Neuron (in vitro differentiated cells): ENCODE measurements around the gene SLC46A3.
"Not testable (repeated sequence)": the region's sequence is repeated elsewhere in the genome, so short reads cannot be mapped to it uniquely, and the experiment has no call there.

Source experiments
- H2AFZ ChIP-seq: one replicate; pipeline ENCODE4 v1.6.1; 2013; ENCODE audit warnings: low read depth, mild to moderate bottlenecking, inconsistent platforms, low read length, moderate library complexity
- H3K27me3 ChIP-seq: one replicate; pipeline ENCODE4 v1.6.1; 2013; ENCODE audit warnings: low read length; ENCODE audit not compliant: insufficient read depth
- H3K36me3 ChIP-seq: one replicate; pipeline ENCODE4 v1.6.1; 2013; ENCODE audit warnings: low read length; ENCODE audit not compliant: insufficient read depth
- H3K4me1 ChIP-seq: one replicate; pipeline ENCODE4 v1.6.1; 2013; ENCODE audit warnings: low read length; ENCODE audit not compliant: insufficient read depth
- H3K4me3 ChIP-seq: 2 replicates; pipeline ENCODE4 v1.5.1; 2013; ENCODE audit warnings: mild to moderate bottlenecking, low read length, moderate library complexity
- H3K9me3 ChIP-seq: one replicate; pipeline ENCODE4 v1.6.1; 2013; ENCODE audit warnings: low read length

Gene SLC46A3

DNA sequence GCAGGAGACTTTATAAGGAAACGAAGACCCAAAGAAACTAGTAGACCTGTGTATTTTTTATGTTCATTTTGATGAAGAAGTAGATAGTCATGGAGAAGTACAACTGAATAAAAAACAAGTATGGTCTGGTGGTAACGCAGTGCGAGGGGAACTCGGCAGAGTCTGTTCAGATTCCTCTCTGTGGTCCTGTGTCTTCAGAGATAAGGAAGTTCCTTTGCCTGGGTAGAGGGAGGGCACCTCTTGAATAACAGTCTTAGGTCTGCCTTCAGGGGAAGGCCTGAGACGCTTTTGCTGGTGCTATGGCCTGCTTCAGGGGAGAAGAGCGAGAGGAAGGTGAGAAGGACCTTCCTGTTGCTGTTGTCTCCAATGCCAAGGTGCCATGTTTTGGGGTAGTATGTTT, 25.9 kb upstream of the SLC46A3 start:
- Histone ChIP-seq H3K9me3 (no peaks in the 10 kb centered on the region), H3K27me3 (peaks cover 4% of the 10 kb centered on the region), H2AFZ (no peak overlapping the region), H3K36me3 (no peaks in the 10 kb centered on the region), H3K4me3 (no peak overlapping the region), H3K4me1 (no peaks in the 10 kb centered on the region)

DNA sequence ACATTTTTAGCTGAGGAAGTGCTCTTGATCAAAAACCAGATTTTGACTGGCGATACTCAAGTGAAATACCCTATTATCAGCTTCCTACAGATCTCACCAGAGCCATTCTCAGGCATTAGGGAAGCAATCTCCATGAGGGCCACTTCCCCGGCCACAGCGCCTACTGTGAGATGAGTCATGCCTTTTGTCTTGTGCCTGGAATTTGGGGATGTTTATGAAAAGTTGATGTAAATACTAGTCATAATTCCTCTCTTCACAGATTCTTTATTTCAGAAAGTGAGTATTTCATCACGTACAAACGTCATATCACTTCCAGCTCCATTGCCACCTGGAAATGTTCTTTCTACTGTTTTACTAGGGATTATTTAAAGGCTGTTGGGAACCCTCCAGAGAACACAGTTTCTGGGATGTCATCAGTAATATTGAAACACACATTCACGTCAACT, 25.3 kb upstream of the SLC46A3 start:
- H3K27me3 ChIP-seq, result peaks cover 4% of the 10 kb centered on the region
- H2AFZ ChIP-seq, result no peak overlapping the region
- H3K36me3 ChIP-seq, result no peaks in the 10 kb centered on the region
- no peaks in the 10 kb centered on the region for H3K9me3 ChIP-seq
- no peak overlapping the region for H3K4me3 ChIP-seq
- H3K4me1 ChIP-seq, result no peaks in the 10 kb centered on the region

DNA sequence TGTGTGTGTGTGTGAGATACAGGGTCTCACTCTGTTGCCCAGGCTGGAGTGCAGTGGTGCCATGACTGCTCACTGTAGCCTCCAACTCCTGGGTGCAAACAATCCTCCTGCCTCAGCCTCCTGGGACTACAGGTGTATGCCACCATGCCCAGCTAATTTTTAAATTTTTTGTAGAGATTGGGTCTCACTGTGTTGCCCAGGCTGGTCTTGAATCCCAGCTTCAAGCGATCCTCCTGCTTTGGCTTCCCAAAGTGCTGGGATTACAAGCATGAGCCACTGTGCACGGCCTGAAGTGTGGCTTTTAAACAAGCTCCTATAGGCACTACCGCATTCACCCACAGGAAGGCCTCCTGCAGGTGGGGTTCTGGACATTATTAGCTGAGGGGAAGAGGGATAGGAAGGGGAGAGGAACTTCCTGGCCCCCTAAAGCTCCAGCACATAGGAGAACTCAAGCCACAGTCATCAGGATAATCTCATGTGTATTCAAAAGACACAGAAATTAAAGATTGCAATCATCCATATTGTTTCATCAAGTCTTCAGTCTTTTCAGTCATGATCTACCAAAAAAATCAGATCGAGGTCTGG, 24.8 kb upstream of the SLC46A3 start:
- Histone ChIP-seq H3K9me3 (no peaks in the 10 kb centered on the region), H3K36me3 (no peaks in the 10 kb centered on the region), H2AFZ (no peak overlapping the region), H3K27me3 (peaks cover 4% of the 10 kb centered on the region), H3K4me3 (no peak overlapping the region), H3K4me1 (no peaks in the 10 kb centered on the region)

DNA sequence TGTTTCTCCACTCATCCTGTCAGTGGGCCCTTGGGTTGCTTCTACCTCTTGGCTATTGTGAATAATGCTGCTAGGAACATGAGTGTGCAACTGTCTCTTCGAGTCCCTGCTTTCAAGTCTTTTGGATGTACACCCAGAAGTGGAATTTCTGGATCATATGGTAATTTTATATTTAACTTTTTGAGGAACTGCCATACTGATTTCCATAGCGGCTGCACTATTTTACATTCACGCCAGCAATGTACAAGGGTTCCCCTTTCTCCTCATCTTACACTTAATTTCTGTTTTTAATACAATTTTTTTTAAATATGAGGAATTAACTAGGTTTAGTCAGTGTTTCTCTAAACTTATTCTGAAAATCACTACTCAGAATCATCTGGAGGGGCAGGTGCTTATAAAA, 24.2 kb upstream of the SLC46A3 start:
- no peaks in the 10 kb centered on the region for H3K9me3 ChIP-seq

DNA sequence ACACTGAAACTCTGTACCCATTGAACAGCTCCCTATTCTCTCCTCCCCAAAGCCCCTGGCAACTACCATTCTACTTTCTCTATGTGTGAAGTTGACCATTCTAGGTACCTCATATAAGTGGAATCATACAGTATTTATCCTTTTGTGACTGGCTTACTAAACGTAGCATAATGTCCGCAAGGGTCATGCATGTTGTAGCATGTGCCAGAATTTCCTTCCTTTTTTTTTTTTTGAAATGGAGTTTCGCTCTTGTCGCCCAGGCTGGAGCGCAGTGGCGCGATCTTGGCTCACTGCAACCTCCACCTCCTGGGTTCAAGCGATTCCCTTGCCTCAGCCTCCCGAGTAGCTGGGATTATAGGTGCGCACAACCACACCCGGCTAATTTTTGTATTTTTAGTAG, 23.7 kb upstream of the SLC46A3 start:
- not testable (repeated sequence) for H3K36me3 ChIP-seq, H3K27me3 ChIP-seq, H3K4me1 ChIP-seq, H3K4me3 ChIP-seq, H3K9me3 ChIP-seq, H2AFZ ChIP-seq

More for the DNA sequence above, 24.2 kb upstream of the SLC46A3 start:
- no peak overlapping the region for H2AFZ ChIP-seq
- peaks cover 4% of the 10 kb centered on the region for H3K27me3 ChIP-seq
- no peaks in the 10 kb centered on the region for H3K4me1 ChIP-seq
- no peaks in the 10 kb centered on the region for H3K36me3 ChIP-seq
- no peak overlapping the region for H3K4me3 ChIP-seq

DNA sequence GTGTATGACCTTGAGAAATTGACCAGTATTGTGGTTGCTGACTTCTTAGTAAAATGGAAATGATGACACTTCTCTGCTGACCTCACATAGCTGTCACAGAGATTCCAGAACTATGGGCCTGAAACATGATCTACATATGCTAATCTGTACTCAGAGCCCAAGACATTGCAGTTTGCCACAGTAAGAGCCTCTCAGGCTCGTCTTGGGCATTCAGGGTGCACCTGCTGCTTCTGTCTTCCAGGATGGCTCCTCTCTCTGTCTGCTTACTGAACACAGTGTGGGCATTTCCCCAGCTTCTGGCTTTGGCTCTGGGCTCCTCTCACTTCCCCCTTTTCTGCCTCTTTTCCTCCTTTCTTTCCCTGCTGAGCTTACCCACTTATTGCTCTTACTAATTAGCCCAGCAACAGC, 22.3 kb upstream of the SLC46A3 start:
- Histone ChIP-seq H3K36me3 (no peaks in the 10 kb centered on the region), H3K9me3 (no peaks in the 10 kb centered on the region), H3K4me3 (no peak overlapping the region), H2AFZ (no peak overlapping the region), H3K4me1 (no peaks in the 10 kb centered on the region), H3K27me3 (peaks cover 4% of the 10 kb centered on the region)

DNA sequence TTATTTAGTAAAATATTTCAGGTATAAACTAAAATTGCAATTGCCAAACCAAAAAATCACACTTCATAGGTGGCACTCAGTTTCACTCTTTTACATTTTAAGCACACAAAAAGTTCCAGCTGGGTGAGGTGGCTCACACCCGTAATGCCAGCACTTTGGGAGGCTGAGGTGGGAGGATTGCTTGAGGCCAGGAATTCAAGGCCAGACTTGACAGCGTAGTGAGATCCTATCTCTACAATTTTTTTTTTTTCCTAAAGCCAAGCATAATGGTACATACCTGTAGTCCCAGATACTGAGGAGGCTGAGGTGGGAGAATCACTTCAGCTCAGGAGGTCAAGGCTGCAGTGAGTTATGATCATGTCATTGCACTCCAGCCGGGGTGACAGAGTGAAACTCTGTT, 20.6 kb upstream of the SLC46A3 start:
- H3K36me3 ChIP-seq, result no peaks in the 10 kb centered on the region
- peaks cover 4% of the 10 kb centered on the region for H3K27me3 ChIP-seq
- no peak overlapping the region for H2AFZ ChIP-seq
- H3K4me3 ChIP-seq, result no peak overlapping the region
- no peaks in the 10 kb centered on the region for H3K9me3 ChIP-seq
- H3K4me1 ChIP-seq, result no peaks in the 10 kb centered on the region

DNA sequence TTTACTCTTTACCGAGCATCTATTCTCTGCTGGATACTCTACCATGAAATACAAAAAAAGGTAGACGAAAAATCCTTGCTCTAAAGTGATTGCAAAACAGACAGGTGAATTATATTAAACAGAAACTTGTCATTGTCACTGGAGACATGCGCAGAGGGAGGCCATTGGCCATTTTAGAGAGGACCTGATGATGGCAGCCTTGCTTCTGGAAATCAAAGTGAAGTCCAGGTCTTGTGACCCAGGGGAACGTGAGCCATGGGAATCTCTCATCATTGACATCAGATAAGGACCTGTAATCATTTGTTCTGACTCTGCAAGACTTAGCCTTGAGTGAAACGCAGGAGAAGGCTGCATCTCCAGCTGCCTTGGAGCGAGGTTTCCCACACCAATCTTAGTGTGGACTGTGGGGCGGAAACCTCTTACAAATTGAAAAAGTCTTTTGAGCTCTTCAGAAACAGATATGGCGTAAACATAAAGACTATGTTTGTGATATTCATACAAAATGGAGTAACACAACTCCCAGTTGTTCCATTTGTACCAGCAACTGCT, 16.8 kb upstream of the SLC46A3 start:
- H3K36me3 ChIP-seq, result no peaks in the 10 kb centered on the region
- no peaks in the 10 kb centered on the region for H3K27me3 ChIP-seq
- H3K4me3 ChIP-seq, result no peak overlapping the region
- H3K4me1 ChIP-seq, result no peaks in the 10 kb centered on the region
- no peak overlapping the region for H2AFZ ChIP-seq
- H3K9me3 ChIP-seq, result no peaks in the 10 kb centered on the region

DNA sequence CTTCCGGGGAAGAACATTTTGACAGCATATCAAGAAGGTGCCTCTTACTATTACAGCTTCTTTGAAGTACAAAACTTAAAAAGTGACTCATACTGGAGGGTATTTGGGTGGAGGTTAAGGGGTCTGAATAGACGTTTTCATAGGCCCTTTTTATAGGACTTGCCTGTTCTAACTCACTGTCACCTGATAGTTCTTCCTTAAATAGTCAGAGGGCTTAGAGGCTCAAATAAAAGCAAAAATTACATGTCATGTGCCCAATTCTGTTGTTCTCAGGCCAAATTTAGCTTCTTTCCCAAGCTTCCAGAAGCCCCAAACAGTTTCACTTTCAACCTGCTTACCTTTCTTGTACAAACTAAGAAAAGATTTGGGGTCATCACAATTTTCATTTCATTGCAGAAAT, 16.1 kb upstream of the SLC46A3 start:
- H3K27me3 ChIP-seq, result no peaks in the 10 kb centered on the region
- H3K9me3 ChIP-seq, result no peaks in the 10 kb centered on the region
- H3K4me3 ChIP-seq, result no peak overlapping the region
- no peaks in the 10 kb centered on the region for H3K4me1 ChIP-seq
- no peaks in the 10 kb centered on the region for H3K36me3 ChIP-seq
- H2AFZ ChIP-seq, result no peak overlapping the region

DNA sequence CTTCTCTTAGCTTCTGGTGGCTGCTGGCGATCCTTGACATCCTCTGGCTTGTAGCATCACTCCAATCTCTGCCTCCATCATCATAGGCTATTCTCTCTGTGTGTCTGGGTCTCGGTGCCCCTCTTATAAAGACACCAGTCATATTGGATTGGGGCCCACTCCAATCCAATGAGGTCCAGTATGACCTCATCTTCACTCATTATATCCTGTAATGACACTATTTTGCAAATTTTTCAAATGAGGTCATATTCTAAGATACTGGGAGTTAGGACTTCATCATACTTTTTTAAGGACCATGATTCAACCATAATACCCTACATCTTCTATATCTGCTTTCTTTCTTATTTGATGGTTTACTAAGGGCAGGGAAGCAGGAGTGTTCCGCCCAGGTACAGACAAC, 12.0 kb upstream of the SLC46A3 start:
- H3K4me3 ChIP-seq, result no peak overlapping the region
- peaks cover 5% of the 10 kb centered on the region for H3K27me3 ChIP-seq
- H3K4me1 ChIP-seq, result no peaks in the 10 kb centered on the region
- no peaks in the 10 kb centered on the region for H3K36me3 ChIP-seq
- no peak overlapping the region for H2AFZ ChIP-seq
- H3K9me3 ChIP-seq, result no peaks in the 10 kb centered on the region

DNA sequence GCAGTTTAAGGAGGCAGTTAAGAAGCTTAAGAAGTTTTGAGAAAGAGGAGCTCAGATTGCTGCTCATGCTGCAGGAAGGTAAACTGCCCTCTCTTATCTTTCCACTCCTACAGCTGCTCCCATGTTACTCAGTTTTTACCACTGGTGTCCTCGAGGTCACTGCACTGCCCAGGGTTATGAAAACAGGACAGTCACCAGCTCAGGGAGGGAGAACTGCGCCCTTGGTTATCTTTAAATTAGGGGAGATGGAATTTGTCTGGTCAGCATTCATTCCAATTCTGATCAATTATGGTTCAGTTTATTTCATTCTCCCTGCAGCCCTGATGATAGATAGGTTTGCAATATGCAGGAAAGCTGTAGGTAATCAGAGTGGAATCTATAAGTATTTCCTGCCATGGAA, 10.8 kb upstream of the SLC46A3 start:
- Histone ChIP-seq H2AFZ (no peak overlapping the region), H3K27me3 (peaks cover 5% of the 10 kb centered on the region), H3K4me3 (no peak overlapping the region), H3K36me3 (no peaks in the 10 kb centered on the region), H3K4me1 (no peaks in the 10 kb centered on the region), H3K9me3 (no peaks in the 10 kb centered on the region)

DNA sequence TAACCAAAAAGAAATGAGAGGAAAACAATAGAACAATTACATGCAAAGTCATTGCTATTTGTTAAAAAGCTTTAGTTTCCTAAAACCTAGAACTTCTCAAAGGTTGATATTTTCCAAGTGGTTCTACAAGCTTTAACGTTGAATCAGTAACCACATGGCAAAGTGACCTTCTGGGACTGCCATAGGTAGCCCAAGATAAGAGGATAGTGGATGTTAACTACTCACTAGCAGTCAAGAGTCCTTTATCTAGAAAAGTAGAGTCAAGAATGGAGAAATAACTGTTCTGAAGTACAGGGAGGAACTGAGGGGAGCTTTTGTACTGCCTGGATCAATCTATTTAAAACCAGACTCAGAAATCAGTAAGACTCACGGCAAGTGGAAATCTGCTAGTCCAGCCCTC, 9.9 kb upstream of the SLC46A3 start:
- no peaks in the 10 kb centered on the region for H3K36me3 ChIP-seq
- no peak overlapping the region for H2AFZ ChIP-seq
- H3K4me3 ChIP-seq, result no peak overlapping the region
- no peaks in the 10 kb centered on the region for H3K4me1 ChIP-seq
- peaks cover 5% of the 10 kb centered on the region for H3K27me3 ChIP-seq
- H3K9me3 ChIP-seq, result no peaks in the 10 kb centered on the region

DNA sequence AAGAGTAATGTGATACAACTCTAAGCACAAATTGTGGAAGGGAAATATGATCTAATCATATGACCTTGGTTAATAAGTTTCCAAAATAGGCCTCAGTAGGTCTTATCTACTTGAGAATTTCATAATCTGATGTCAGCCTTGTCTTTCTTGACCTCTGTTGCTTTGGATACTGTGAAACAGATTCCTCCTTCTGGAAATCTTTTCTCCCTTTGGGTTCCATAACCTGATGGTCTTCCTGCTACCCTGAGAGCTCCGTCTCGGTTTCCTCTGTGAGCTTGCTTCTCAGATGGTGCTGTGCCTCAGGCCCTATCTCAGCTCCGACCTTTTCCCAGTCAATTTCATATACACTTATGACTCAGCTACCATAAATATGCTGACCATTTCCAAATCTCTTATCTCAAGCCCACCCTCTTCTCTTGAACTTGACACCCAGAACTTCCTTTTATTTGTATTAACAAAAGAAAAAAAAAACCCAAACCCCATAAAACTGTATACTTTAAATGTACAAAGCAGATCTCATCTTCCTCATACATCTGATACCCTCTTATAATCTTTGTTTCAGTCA, 6.4 kb upstream of the SLC46A3 start:
- no peak overlapping the region for H3K4me3 ChIP-seq
- no peaks in the 10 kb centered on the region for H3K9me3 ChIP-seq
- peaks cover 5% of the 10 kb centered on the region for H3K27me3 ChIP-seq
- H3K36me3 ChIP-seq, result no peaks in the 10 kb centered on the region
- no peak overlapping the region for H2AFZ ChIP-seq
- H3K4me1 ChIP-seq, result no peaks in the 10 kb centered on the region

DNA sequence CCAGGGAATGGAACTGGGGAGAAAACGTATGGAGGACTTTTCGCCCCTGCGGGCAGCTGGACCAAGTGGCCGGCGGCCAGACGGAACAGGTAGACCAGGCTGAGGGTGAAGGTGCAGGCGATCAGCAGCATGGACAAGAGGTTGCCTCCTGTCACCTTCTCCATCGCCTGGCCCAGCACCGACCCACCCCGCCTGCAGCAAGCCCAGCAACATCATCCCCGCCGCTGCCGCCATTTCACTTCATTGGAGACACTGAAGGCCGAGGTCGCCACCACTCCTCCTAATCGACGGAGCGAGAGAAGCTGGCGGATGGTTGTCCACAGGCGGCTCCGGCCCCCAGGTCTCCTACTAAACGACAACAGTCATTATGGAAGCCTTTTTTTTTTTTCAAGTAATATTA, 5.0 kb upstream of the SLC46A3 start:
- no peaks in the 10 kb centered on the region for H3K4me1 ChIP-seq
- H2AFZ ChIP-seq, result no peak overlapping the region
- no peak overlapping the region for H3K4me3 ChIP-seq
- H3K36me3 ChIP-seq, result no peaks in the 10 kb centered on the region
- H3K9me3 ChIP-seq, result no peaks in the 10 kb centered on the region
- H3K27me3 ChIP-seq, result peaks cover 5% of the 10 kb centered on the region
